Mucosa of rectum (tissue), 2 donors: Measurements from ENCODE around the gene MUC12.

Experiments
- H3K27ac ChIP-seq, 2 donors: one replicate each; pipeline ENCODE4 v1.7.0; 2013; ENCODE audit warnings: inconsistent platforms in 2 of 2, low read depth in 2 of 2, low read length in 2 of 2
- H3K27me3 ChIP-seq, 2 donors: one replicate each; pipeline ENCODE4 v1.7.0; 2013; ENCODE audit warnings: low read length in 2 of 2; ENCODE audit not compliant: control insufficient read depth in 2 of 2, insufficient read depth in 2 of 2
- H3K36me3 ChIP-seq, 2 donors: one replicate each; pipeline ENCODE4 v1.7.0; 2013; ENCODE audit warnings: low read length in 2 of 2; ENCODE audit not compliant: control insufficient read depth in 2 of 2, insufficient read depth in 2 of 2
- H3K4me1 ChIP-seq, 2 donors: one replicate each; pipeline ENCODE4 v1.7.0; 2013; ENCODE audit warnings: low read length in 2 of 2, mild to moderate bottlenecking in 1 of 2; ENCODE audit not compliant: control insufficient read depth in 2 of 2, insufficient read depth in 2 of 2
- H3K4me3 ChIP-seq, 2 donors: one replicate each; pipeline ENCODE4 v1.7.0; 2013; ENCODE audit warnings: low read length in 2 of 2
- H3K9ac ChIP-seq, 2 donors: one replicate each; pipeline ENCODE4 v1.7.0; 2013; ENCODE audit warnings: low read length in 2 of 2, low read depth in 1 of 2, mild to moderate bottlenecking in 1 of 2
- H3K9me3 ChIP-seq, 2 donors: one replicate each; pipeline ENCODE4 v1.7.0; 2013; ENCODE audit warnings: low read length in 2 of 2; ENCODE audit not compliant: control insufficient read depth in 2 of 2
- donor health status: healthy.
- donor health status: Normal muscosa, but diverticular disease.

Gene MUC12

DNA sequence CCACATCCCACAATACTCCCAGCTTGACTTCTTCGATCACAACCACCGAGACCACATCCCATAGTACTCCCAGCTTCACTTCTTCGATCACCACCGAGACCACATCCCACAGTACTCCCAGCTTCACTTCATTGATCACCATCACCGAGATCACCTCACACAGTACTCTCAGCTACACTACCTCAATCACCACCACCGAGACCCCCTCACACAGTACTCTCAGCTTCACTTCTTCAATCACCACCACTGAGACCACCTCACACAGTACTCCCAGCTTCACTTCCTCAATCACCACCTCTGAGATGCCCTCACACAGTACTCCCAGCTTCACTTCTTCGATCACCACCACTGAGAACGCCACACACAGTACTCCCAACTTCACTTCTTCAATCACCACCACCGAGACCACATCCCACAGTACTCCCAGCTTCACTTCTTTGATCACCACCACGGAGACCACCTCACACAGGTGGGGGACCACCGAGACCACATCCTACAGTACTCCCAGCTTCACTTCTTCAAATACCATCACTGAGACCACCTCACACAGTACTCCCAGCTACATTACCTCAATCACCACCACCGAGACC is 11.4 kb upstream of the MUC12 start:
- Histone ChIP-seq H3K4me1 (no peaks in the 10 kb centered on the region), H3K9ac (no peak overlapping the region), H3K9me3 (no peaks in the 10 kb centered on the region), H3K36me3 (peaks cover 7 to 25% of the 10 kb centered on the region in 2 donors), H3K4me3 (no peak overlapping the region), H3K27me3 (no peaks in the 10 kb centered on the region), H3K27ac (no peak overlapping the region)

- peaks cover 0 to 6% of the 10 kb centered on the region in 2 donors for H3K27me3 ChIP-seq
- H3K4me1 ChIP-seq = no peaks in the 10 kb centered on the region
- no peaks in the 10 kb centered on the region for H3K9me3 ChIP-seq
- H3K36me3 ChIP-seq = peaks cover 7 to 35% of the 10 kb centered on the region in 2 donors
- no peak overlapping the region for H3K27ac ChIP-seq
- no peak overlapping the region for H3K4me3 ChIP-seq
- H3K9ac ChIP-seq = no peak overlapping the region
These were observed 9.5 kb upstream of the MUC12 start for GRCh38 chr7:100959894-100960293.

DNA sequence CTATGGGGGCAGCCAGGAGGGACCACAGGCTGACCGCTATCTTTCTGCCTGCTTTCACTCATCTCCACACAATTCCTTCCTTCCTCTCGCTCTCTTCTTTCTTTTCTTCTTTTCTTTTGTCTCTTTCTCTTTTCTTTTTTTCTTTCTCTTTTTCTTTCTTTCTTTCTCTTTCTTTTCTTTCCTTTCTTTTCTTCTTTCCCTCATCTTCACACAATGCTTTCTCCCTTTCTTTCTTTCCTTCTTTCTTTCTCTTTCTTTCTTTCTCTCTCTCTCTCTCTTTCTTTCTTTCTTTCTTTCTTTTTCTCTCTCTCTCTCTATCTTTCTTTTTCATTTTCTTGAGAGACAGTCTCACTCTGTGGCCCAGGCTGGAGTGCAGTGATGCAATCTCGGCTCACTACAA is 6.8 kb upstream of the MUC12 start:
- Histone ChIP-seq H3K4me1 (peaks cover 15 to 17% of the 10 kb centered on the region in 2 donors), H3K27me3 (peaks cover 18 to 24% of the 10 kb centered on the region in 2 donors), H3K36me3 (peaks cover 5 to 35% of the 10 kb centered on the region in 2 donors)

DNA sequence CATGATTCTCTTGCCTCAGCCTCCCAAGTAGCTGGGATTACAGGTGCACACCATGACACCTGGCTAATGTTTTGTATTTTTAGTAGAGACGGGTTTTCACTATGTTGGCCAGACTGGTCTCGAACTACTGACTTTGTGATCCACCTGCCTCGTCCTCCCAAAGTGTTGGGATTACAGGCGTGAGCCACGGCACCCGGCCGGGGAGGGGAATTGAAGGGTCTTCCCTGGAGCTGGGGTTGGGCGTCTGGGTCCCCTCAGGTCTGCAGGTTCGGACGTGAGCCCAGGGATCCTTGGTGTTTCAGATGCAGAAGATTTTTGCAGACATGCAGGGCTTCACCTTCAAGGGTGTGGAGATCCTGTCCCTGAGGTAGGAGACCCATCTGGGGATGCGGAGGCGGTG is 6.0 kb upstream of the MUC12 start:
- H3K4me3 ChIP-seq = no peak overlapping the region

More for the DNA sequence above, 6.8 kb upstream of the MUC12 start:
- no peak overlapping the region for H3K27ac ChIP-seq
- no peak overlapping the region for H3K9ac ChIP-seq
- no peaks in the 10 kb centered on the region for H3K9me3 ChIP-seq
- H3K4me3 ChIP-seq = no peak overlapping the region

DNA sequence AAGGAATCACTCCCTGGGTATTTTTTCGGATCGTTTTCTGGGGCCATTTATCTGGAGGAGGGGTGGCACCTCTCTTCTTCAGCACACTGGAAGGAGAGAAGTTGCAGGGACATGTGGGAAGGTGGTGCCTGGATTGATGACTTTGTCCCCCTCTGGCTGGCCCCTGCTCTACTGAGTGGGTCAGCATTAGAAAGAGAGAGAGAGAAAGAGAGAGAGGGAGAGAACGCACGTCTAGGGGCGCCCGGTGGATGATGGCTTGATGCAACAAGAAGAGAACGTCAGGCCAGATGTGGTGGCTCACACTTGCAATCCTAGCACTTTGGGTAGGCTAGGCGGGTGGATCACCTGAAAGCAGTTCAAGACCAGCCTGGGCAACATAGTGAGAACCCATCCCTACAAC is 5.5 kb upstream of the MUC12 start:
- peaks cover 21 to 25% of the 10 kb centered on the region in 2 donors for H3K27me3 ChIP-seq
- H3K9ac ChIP-seq = no peak overlapping the region
- peaks cover 0 to 23% of the 10 kb centered on the region in 2 donors for H3K36me3 ChIP-seq
- no peaks in the 10 kb centered on the region for H3K9me3 ChIP-seq
- H3K4me1 ChIP-seq = peaks cover 23 to 30% of the 10 kb centered on the region in 2 donors
- no peak overlapping the region for H3K4me3 ChIP-seq
- no peak overlapping the region for H3K27ac ChIP-seq

More for the DNA sequence above, 6.0 kb upstream of the MUC12 start:
- peaks cover 19 to 26% of the 10 kb centered on the region in 2 donors for H3K4me1 ChIP-seq
- H3K27ac ChIP-seq = no peak overlapping the region
- H3K9ac ChIP-seq = no peak overlapping the region
- H3K9me3 ChIP-seq = no peaks in the 10 kb centered on the region
- H3K27me3 ChIP-seq = peaks cover 21 to 25% of the 10 kb centered on the region in 2 donors
- peaks cover 0 to 28% of the 10 kb centered on the region in 2 donors for H3K36me3 ChIP-seq

- peaks cover 29 to 38% of the 10 kb centered on the region in 2 donors for H3K4me1 ChIP-seq
- H3K36me3 ChIP-seq = peaks cover 0 to 21% of the 10 kb centered on the region in 2 donors
- H3K27ac ChIP-seq = no peak overlapping the region
- H3K9me3 ChIP-seq = no peaks in the 10 kb centered on the region
- H3K27me3 ChIP-seq = peaks cover 21 to 25% of the 10 kb centered on the region in 2 donors
- no peak overlapping the region for H3K4me3 ChIP-seq
- no peak overlapping the region for H3K9ac ChIP-seq
These were observed 4.7 kb upstream of the MUC12 start for GRCh38 chr7:100964630-100965029.

GRCh38 chr7:100965045-100965722 is 4.2 kb upstream of the MUC12 start:
- H3K9ac ChIP-seq = peak overlapping the region; percentile 52 to 93
- H3K36me3 ChIP-seq = peaks cover 0 to 17% of the 10 kb centered on the region in 2 donors
- H3K4me3 ChIP-seq = peak overlapping the region; percentile 45 to 62
- H3K9me3 ChIP-seq = no peaks in the 10 kb centered on the region
- H3K4me1 ChIP-seq = peaks cover 31 to 40% of the 10 kb centered on the region in 2 donors
- H3K27ac ChIP-seq = peak overlapping the region; percentile 61 to 99
- H3K27me3 ChIP-seq = peaks cover 21 to 25% of the 10 kb centered on the region in 2 donors

DNA sequence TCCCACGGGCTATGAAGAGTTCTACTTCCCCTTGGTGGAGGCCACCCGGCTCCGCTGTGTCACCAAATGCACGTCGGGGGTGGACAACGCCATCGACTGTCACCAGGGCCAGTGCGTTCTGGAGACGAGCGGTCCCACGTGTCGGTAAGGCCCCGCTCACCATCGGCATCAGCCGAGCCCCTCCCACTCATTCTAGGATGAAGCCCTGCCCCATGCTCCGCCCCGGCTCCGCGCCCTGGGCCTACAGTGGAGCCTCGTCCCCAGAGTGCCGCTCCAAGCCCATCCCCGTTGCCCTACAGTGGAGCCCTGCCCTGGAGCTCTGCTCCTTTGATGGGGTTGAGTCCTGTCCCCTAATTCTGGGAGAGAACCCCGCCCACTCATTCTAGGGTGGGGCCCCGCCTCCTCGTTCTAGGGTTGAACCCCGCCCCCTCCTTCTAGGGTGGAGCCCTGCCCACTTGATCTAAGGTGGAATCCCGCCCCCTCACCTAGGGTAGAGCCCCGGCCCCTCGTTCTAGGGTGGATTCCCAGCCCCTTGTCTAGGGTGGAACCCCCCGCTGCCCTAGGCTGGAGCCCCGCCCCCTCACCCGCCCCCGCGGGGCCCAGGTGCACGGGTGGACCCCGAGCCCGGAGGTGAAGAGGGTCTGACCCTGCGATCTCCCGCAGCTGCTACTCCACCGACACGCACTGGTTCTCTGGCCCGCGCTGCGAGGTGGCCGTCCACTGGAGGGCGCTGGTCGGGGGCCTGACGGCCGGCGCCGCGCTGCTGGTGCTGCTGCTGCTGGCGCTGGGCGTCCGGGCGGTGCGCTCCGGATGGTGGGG is 3.4 kb upstream of the MUC12 start:
- H3K27me3 ChIP-seq = peaks cover 21 to 25% of the 10 kb centered on the region in 2 donors
- no peaks in the 10 kb centered on the region for H3K9me3 ChIP-seq
- peaks cover 0 to 11% of the 10 kb centered on the region in 2 donors for H3K36me3 ChIP-seq
- H3K4me3 ChIP-seq = peak overlapping the region; percentile 77
- peak overlapping the region; percentile 96 to 99 for H3K27ac ChIP-seq
- H3K9ac ChIP-seq = peak overlapping the region; percentile 52 to 93
- H3K4me1 ChIP-seq = peaks cover 31 to 40% of the 10 kb centered on the region in 2 donors

GRCh38 chr7:100966542-100967291 is 2.6 kb upstream of the MUC12 start:
- peaks cover 21 to 25% of the 10 kb centered on the region in 2 donors for H3K27me3 ChIP-seq
- peak overlapping the region; percentile 70 to 93 for H3K9ac ChIP-seq
- peaks cover 34 to 40% of the 10 kb centered on the region in 2 donors for H3K4me1 ChIP-seq
- no peaks in the 10 kb centered on the region for H3K9me3 ChIP-seq
- H3K27ac ChIP-seq = peak overlapping the region; percentile 96 to 99
- H3K36me3 ChIP-seq = peaks cover 0 to 11% of the 10 kb centered on the region in 2 donors
- H3K4me3 ChIP-seq = peak overlapping the region; percentile 77
